NCI-H1417 treated with DMSO at 0.1 percent for 48 hours (cell line): ENCODE data around the gene DCN.

ENCODE experiments used
- DNase-seq: peaks from one replicate; lab custom pipeline; 2025; lab: John Stamatoyannopoulos, UW

Gene DCN

DNA sequence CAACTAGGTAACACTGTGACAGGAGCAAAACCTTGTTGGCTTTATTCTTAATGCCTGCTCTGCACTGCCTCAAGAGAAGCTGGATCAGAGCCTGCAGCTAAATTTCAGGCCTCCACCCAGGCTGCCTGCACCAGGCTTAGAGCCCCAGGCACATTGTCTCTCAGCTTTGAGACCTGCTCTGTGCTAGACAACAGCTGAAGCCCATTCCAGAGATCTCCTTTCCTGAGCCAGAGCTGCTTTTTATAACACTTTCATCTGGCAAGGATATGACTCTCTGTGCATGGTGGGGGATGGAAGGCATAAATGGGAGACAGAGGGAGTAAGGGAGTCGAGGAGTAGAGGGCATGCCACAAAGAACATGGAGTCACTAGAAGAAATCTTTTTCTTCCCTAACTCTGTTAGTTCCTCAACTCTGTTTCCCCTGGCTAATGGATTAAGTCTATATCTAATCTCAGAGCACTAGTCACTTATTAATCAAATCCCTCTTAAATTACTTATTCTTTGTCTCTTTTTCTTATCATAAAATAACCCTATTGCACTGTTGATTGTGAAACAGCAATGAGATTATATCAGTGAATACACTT, 44.2 kb downstream of the DCN start:
- DNase-seq = no peak

- no peak for DNase-seq
These were observed 48.7 kb downstream of the DCN start for GRCh38 chr12:91133871-91134270.

- DNase-seq = no peak
These were observed 52.8 kb downstream of the DCN start for GRCh38 chr12:91129662-91130362.

DNA sequence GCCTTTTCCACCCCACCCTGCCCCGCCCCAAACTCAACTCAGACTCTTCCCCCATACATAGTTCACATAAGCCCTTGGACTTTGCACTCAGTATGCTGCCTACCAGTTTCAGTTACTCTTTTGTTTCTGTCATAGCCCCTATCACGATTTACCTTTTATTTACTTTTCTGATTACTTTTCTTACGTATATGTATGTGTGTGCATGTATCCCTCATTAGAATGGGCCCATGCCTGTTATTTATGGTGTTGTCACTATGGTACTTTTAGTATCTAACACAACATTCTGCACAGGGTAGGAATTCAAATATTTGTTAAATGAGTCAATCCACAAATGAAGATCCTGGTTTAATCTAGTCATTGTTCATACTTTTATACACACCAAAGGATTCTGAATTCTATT, 54.9 kb downstream of the DCN start:
- DNase-seq = no peak

DNA sequence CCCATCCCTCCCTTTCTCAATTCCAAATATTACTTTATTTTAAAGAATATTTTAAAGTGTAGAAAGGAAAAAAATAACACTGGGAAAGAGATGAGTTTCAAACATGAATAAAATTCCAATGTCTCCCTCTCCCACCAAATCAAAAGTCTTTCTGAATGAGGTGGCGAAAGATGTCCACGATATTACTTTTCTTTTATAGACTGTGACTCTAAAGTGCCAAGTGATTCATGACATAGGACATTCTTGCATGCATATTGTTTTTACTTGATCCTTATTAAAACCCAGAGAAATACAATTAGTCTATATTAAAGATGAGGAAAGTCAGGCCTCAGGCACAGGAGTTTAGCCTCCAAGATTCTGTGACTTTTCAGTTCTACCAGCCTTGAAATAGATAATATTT, 55.3 kb downstream of the DCN start:
- DNase-seq = no peak

- DNase-seq = no peak
These were observed 56.1 kb downstream of the DCN start for GRCh38 chr12:91126516-91126915.

GRCh38 chr12:91123236-91123916, 59.2 kb downstream of the DCN start:
- DNase-seq = no peak

DNA sequence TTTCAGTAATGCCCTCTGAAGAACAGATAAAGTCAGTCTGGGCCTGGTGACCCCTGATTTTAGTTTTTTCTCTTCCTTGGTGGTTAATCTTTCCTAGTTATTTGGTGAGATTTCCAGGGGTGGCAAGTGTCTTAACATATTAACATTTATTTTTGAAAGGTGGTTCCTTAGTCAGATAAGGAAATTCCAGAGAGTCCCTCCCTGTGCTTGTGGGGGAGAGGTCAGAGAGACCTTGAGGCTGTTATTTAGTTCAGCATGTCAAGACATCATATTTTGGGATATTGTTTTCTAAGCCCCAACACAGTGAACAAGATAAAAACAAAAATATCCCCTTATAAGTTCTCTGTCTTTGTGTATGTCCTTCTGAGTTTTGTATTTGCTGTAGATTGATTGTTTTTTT, 61.8 kb downstream of the DCN start:
- DNase-seq = no peak

DNA sequence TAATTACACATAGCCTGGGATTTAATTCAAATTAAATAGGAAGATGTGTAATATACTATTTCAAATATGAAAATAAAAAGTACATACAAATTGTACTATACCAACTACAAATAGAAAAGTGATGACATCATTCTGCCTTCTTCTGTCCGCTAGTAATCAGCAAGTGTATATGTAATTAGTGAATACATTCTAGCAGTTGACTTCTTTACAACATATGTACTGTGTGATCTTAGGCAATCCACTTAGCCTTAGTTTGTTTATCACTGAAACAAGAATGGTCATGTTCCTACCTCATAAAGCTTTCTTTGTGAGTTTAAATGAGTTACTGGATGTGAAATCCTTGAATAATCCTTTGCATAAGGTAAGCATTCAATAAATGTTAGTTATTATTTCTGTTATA, 63.5 kb downstream of the DCN start:
- no peak for DNase-seq

DNA sequence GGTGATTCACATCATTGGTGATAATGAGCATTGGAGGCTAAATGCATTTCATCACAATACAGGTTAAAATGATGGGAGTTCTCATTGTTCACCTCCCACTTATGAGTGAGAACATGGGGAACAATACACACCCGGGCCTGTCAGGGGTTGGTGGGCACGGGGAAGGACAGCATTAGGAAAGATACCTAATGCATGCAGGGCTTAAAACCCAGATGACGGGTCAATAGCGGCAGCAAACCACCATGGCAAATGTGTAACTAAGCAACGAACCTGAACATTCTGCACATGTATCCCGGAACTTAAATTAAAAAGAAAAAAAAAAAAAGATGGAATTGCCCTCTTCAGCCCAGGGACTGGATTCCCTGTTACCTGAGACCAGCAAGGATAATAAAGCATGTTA, 69.0 kb downstream of the DCN start:
- DNase-seq = no peak

- no peak for DNase-seq
These were observed 71.0 kb downstream of the DCN start, which contains the start of gene LUM for GRCh38 chr12:91111366-91112325. Gene LUM (minus strand): TSS chr12:91111494. CDS start chr12:91108979, 2,515 bp downstream.

DNA sequence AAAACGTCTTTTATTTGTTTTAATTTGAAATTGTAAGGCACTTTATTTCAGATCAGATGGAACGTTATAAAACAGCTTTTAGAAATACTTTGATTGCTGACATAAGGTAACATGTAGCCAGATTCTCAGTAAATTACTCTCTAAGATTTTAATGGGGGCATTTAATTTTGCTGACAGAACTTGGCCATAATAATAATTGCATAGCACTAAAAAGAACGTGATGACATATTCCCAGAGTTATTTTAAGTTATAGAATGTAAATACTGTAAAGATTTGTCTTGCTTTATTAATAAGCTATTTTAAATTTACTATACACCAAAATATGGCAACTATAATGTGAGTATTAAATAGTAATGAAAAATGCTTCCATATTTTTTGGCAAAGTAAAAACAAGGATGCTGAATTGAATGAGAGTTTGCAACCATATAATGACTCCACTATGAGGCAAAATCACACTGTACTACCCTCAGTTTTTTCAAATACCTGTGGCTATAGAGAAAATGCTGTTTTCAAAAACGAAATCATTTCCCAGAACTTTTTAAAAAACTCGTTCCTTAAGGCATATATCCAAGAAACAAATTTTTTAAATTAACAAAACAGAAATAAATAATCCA, 72.2 kb downstream of the DCN start:
- DNase-seq = no peak

DNA sequence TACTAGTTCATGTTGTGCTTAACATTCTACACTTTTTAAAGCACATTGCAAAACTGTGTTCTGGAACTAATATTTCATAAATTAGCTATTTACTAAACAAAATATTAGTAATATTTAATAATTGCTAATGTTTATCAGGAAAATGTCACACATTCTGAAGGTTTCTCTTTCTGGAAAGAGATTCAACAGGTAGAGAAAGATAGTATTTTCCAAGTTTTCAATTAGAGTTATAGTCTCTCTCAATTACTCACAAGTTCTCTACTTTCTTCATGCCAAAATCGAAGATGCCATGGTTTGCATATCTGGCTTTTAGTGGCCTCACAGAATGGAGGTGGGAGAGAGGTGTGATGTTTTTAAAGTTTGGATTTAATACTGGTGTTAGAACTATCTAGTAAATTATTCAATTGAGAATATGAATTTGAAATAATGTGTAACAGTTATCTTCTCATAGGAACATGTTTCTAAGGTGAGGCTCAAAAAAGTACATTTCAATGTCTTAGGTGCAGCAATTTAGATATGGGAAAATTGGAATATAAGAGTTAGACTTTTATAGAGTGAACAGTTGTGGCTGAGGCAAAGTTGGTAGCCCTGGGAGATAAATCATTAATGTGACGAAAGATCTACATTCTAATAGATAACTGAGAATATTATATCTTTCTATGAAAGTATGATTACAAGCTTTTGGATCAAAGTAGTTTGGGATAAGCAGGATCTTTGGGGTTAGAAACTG, 72.9 kb downstream of the DCN start:
- DNase-seq = no peak

GRCh38 chr12:91109148-91109564, 73.5 kb downstream of the DCN start:
- no peak for DNase-seq

GRCh38 chr12:91108196-91108755, 74.3 kb downstream of the DCN start:
- no peak for DNase-seq

- no peak for DNase-seq
These were observed 76.3 kb downstream of the DCN start for GRCh38 chr12:91106283-91106682.

GRCh38 chr12:91105807-91106206, 76.8 kb downstream of the DCN start:
- no peak for DNase-seq

- no peak for DNase-seq
These were observed 77.7 kb downstream of the DCN start for GRCh38 chr12:91104812-91105466.

- no peak for DNase-seq
These were observed 79.0 kb downstream of the DCN start for GRCh38 chr12:91103624-91104023.

GRCh38 chr12:91103101-91103500, 79.5 kb downstream of the DCN start:
- no peak for DNase-seq
